GM12801 (cell line): Measurements from ENCODE around the gene RS1.

Experiments
- CTCF ChIP-seq: IDR thresholded peaks from one replicate; pipeline ENCODE4 v1.5.1; 2011; ENCODE audit warnings: control low read depth; ENCODE audit not compliant: insufficient read length; ENCODE audit errors: extremely low read depth

Gene RS1

GRCh38 chrX:18619288-18619687 is 52.6 kb downstream of the RS1 start:
- no peak for TF ChIP-seq CTCF

GRCh38 chrX:18617407-18617750 is 54.5 kb downstream of the RS1 start:
- TF ChIP-seq CTCF, result no peak

GRCh38 chrX:18616688-18617406 is 55.1 kb downstream of the RS1 start:
- no peak for TF ChIP-seq CTCF

- TF ChIP-seq CTCF, result no peak
These were observed 57.8 kb downstream of the RS1 start for GRCh38 chrX:18613930-18614639.

- TF ChIP-seq CTCF, result no peak
These were observed 63.9 kb downstream of the RS1 start for GRCh38 chrX:18607966-18608365.

GRCh38 chrX:18598413-18598812 is 73.5 kb downstream of the RS1 start:
- no peak for TF ChIP-seq CTCF

- TF ChIP-seq CTCF, result no peak
These were observed 75.8 kb downstream of the RS1 start for GRCh38 chrX:18596096-18596495.
